T-helper 2 cell treated with Interferon-gamma antibody and Interleukin-4, amounts not matched to agents 100 ng/mL and 5 ng/mL, for 36 hours (primary cell): Measurements from ENCODE around the gene GBP7. TPM values are rescaled to one million over a fixed set of nuclear protein-coding genes. Genes with fewer than 3 reads are reported as not detected.

Source experiments
- intact Hi-C: fragments of 100-400 bp; cut with micrococcal nuclease; formaldehyde crosslinking; loops from one replicate; pipeline ENCODE4 v1.15.1; 2023
- total RNA-seq: library from RNA; stranded (reverse); gene quantifications from 2 replicates; pipeline ENCODE4 v1.2.3, GENCODE V29; 2022

The GBP7 gene
- total RNA-seq, 1 donor from 2014 or later, result not detected

GRCh38 chr1:89125240-89125912, 50.4 kb downstream of the GBP7 start:
- intact Hi-C loops, result no loop called here

DNA sequence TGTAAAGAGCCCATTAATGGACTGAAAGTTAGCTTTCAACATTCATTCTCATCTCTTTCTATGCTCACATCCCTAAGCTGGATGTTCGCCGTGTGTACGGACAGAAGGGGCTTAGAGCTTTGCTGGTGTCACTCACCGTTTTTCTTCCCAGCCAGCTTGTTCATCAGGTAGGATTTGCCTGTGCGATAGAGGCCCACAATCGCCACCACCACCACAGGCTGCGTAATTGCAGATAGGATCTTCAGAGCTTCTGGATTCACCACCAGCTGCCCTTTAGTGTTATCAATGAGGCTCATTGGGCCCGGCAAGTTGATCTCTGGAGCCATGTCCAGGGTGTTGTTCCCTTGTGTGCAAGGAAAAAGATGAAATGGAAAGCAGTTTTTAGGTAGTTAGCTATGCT, 54.2 kb downstream of the GBP7 start:
- intact Hi-C loops, result no loop called here

DNA sequence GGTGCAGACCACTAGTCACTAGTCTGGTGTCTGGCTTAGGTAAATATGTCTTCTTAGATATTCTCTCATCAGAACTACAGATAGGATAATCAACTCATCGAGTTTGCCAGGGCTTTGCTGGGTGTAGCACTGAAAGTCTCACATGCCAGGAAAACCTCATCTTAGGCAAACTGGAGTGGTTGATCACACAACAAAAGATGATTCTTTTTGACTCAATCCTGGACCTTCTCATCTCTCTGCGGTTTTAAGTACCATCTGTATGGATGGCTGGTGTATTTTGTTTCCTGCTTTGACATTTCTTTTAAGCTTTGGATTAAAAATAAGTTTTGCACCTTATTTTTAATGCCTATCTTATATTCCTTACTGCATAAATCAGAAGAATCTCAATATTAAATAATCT, 61.1 kb downstream of the GBP7 start:
- intact Hi-C loops, result no loop called here

- intact Hi-C loops, result no loop called here
Observed at GRCh38 chr1:89112871-89113613, 62.8 kb downstream of the GBP7 start.

- intact Hi-C loops, result no loop called here
Observed at GRCh38 chr1:89104687-89105086, 71.1 kb downstream of the GBP7 start.

GRCh38 chr1:89104147-89104546, 71.7 kb downstream of the GBP7 start:
- intact Hi-C loops, result no loop called here

DNA sequence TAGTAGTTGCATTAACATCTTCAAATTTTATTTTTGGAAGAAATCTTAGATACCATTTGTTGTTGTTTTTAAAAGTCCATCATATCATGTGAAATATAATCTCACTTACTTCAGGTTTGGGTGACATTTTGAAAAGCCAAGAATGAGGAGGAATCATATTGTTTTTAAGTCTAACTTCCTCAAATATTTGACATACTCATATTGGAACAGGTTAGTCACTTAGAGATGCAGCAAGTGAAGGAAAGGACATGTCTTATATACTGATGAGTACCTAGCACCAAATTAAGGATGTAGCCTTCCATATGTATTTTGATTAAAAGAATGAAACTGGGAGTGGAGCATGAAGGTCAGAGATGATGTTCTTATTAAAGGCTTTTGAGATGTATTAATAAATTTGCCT, 73.8 kb downstream of the GBP7 start:
- intact Hi-C loops, result no loop called here

GRCh38 chr1:89100412-89100811, 75.4 kb downstream of the GBP7 start:
- intact Hi-C loops, result no loop called here

GRCh38 chr1:89098857-89099256, 76.9 kb downstream of the GBP7 start:
- intact Hi-C loops, result no loop called here

DNA sequence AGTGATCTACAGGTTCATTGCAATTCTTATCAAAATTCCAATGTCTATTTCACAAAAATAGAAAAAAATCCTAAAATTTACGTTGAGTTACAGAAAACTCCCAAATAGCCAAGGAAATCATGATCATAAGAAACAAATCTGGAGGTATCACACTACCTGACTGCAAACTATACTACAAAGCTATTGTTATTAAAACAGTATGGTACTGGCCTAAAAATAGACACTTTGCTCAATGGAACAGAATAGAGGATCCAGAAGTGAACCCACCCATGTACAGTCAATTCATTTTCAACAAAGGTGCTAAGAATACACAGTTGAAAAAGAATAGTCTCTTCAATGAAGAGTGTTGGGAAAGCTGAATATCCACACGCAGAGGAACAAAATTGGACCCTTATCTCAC, 80.1 kb downstream of the GBP7 start:
- intact Hi-C loops, result no loop called here

DNA sequence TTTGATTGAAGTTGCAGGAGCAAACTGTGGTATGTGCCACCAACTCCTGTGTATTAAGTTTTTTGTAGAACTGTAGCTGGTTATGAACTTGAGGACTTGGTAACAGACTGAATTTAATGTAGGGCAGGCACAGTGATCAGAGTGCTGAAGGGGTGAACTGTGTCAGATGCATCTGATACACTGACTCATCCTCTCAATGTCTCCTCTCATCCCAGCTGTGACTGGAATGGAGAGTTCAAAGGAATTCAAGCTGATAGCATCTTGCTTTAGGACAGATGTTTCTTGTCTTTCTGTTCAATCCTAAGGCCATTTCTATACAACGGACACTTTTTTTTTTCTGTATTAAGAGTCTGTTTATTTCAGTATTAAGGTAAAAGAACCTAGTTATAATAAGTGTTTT, 85.8 kb downstream of the GBP7 start:
- intact Hi-C loops, result loop anchor here (5.0 kb wide), 1 partner anchor 182 kb away; the partner anchor contains the start of gene GBP5

DNA sequence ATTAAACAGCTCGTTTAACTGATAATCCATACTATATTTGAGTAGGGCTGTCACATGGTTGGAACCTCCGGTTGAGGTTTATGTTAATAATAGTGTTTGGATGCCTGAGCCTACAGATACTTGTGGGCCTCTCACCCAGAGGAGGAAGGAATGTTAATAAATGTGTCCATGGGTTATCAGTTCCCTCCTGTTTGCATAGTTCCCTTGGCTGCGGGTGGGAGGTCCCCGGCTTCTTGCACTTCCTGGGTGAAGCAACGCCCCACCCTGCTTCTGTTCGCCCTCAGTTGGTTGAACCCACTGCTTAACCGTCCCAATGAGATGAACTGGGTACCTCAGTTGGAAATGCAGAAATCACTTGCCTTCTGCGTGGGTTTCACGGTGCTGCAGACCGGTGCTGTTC, 87.2 kb downstream of the GBP7 start:
- intact Hi-C loops, result loop anchor here (5.0 kb wide), 1 partner anchor 184 kb away; the partner anchor contains the start of gene GBP5

- intact Hi-C loops, result loop anchor here (5.0 kb wide), 1 partner anchor 185 kb away; the partner anchor contains the start of gene GBP5
Observed at GRCh38 chr1:89087241-89087640, 88.6 kb downstream of the GBP7 start.

DNA sequence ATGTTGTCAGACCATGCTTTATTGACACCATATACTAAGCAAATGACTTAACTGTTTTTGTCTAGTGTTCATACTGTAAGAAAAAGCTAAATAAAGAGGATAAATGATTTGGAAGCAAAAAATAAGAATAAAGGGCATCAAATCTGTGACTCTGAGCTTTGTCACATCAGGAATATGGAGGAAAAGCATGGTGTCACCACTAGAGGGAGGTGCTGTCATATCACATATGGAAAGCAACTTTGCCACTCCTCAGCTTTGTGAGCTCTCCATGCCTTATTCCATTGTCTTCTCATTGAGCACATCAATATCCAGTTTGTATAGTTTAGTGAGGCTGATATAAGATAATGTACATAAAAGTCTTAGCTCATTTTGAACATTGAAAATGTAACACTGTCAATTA, 90.0 kb downstream of the GBP7 start:
- intact Hi-C loops, result loop anchor here (1.0 to 5.0 kb wide), 4 partner anchors 87 to 370 kb away; partner anchors contain the start of gene GBP5

Other genes starting within 250 kb of the GBP7 start
- gene KYAT3, start 183.4 kb downstream of the GBP7 start, total RNA-seq, result 24.2 and 25.6 TPM in 2 replicates
- 21.5 and 22.0 TPM in 2 replicates for gene RBMXL1, start 183.4 kb downstream of the GBP7 start, total RNA-seq
- 34.0 and 34.5 TPM in 2 replicates for gene GBP3, start 153.1 kb downstream of the GBP7 start, total RNA-seq
- gene GBP1, start 110.8 kb downstream of the GBP7 start, total RNA-seq, result 219 and 222 TPM in 2 replicates
- 131 and 132 TPM in 2 replicates for gene GBP2, start 49.9 kb downstream of the GBP7 start, total RNA-seq
- 75.4 and 76.5 TPM in 2 replicates for gene GBP4, start 22.9 kb upstream of the GBP7 start, total RNA-seq
- 239 and 241 TPM in 2 replicates for gene GBP5, start 96.9 kb upstream of the GBP7 start, total RNA-seq
- gene GBP6, start 188.1 kb upstream of the GBP7 start, total RNA-seq, result 0.34 and 0.36 TPM in 2 replicates